Smooth muscle cell of the umbilical artery (primary cell): ENCODE measurements around the gene SPINK7. TPM values are rescaled to one million over a fixed set of nuclear protein-coding genes. Genes with fewer than 3 reads are reported as not detected.

Experiments
- total RNA-seq: library from RNA; depleted of rRNA; stranded (reverse); fragments of >200 nt; gene quantifications from 2 replicates; pipeline ENCODE4 v1.2.3, GENCODE V29; 2014

SPINK7 gene
- not detected in 2 replicates for total RNA-seq

GRCh38 chr5:148312153-148312552 lies at the start of gene SPINK7:
SPINK7 (plus strand) TSS chr5:148312423; CDS start chr5:148312484, 61 bp downstream.

GRCh38 chr5:148268566-148268965 lies 43.7 kb upstream of the SPINK7 start, which contains the start of gene SPINK13:
SPINK13 (plus strand) TSS chr5:148268794; CDS start chr5:148270073, 1,279 bp downstream.

GRCh38 chr5:148335259-148335658 lies 23.0 kb downstream of the SPINK7 start, which contains the start of gene SPINK9:
SPINK9 (plus strand) TSS chr5:148335559; CDS start chr5:148335614, 55 bp downstream.

Other genes starting within 250 kb of the SPINK7 start
- not detected in 2 replicates for gene SPINK5, start 248.4 kb upstream of the SPINK7 start, total RNA-seq
- gene SPINK14, start 143.9 kb upstream of the SPINK7 start, total RNA-seq = not detected in 2 replicates
- gene SPINK6, start 109.4 kb upstream of the SPINK7 start, total RNA-seq = not detected in 2 replicates
- not detected in 2 replicates for gene MARCOL, start 73.9 kb upstream of the SPINK7 start, total RNA-seq
- gene SPINK13, start 43.6 kb upstream of the SPINK7 start, total RNA-seq = not detected in 2 replicates
- not detected in 2 replicates for gene SPINK9, start 23.1 kb downstream of the SPINK7 start, total RNA-seq
- 48.7 and 51.2 TPM in 2 replicates for gene FBXO38, start 71.5 kb downstream of the SPINK7 start, total RNA-seq